ENCODE measurements around the gene GTF2H4.

GTF2H4 gene

GRCh38 chr6:30879684-30880427 is 28.2 kb upstream of the GTF2H4 start:
- H3K27ac ChIP-seq: no peak overlapping the region
- TF ChIP-seq ZFX (IDR thresholded peaks at IDR 0.05; ENCODE audit: borderline replicate concordance): no peak
- TF ChIP-seq, protein P1, sequence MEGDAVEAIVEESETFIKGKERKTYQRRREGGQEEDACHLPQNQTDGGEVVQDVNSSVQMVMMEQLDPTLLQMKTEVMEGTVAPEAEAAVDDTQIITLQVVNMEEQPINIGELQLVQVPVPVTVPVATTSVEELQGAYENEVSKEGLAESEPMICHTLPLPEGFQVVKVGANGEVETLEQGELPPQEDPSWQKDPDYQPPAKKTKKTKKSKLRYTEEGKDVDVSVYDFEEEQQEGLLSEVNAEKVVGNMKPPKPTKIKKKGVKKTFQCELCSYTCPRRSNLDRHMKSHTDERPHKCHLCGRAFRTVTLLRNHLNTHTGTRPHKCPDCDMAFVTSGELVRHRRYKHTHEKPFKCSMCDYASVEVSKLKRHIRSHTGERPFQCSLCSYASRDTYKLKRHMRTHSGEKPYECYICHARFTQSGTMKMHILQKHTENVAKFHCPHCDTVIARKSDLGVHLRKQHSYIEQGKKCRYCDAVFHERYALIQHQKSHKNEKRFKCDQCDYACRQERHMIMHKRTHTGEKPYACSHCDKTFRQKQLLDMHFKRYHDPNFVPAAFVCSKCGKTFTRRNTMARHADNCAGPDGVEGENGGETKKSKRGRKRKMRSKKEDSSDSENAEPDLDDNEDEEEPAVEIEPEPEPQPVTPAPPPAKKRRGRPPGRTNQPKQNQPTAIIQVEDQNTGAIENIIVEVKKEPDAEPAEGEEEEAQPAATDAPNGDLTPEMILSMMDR (IDR thresholded peaks at IDR 0.05): no peak

DNA sequence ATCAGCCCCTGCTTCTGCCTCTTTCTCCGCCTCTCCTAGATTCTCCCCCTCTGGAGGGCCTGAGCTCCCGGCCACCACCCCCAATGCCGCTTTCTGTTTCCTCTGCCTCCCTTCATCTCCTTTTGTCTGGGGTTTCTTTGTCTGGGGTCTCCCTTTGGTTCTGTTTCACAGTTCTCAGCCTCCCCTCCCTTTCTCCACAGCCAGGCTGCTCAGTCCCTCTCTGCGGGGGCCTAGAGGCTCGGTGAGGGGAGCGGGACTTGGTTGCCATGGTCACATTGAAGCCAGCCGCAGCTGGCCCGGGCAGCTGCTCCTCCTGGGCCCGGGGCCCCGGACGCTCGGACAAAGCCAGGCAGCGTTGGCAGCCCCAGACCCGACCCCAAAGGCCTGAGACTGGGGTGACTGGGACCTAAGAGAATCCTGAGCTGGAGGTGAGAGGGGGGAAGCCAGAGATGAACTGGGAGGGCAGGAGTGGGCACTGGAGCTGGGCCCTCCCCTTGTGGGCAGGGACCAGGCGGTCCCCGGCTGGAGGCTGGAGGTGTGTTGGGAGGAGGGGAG is 27.2 kb upstream of the GTF2H4 start:
- TF ChIP-seq, protein P1 (IDR thresholded peaks at IDR 0.05): no peak
- no peak for TF ChIP-seq ZFX (IDR thresholded peaks at IDR 0.05; ENCODE audit: borderline replicate concordance)
- H3K27ac ChIP-seq: no peak overlapping the region

GRCh38 chr6:30881392-30882203 is 26.4 kb upstream of the GTF2H4 start:
- H3K27ac ChIP-seq: no peak overlapping the region; the same call in 1 of the 2 replicates
- TF ChIP-seq, protein P1 (IDR thresholded peaks at IDR 0.05): no peak
- TF ChIP-seq ZFX (IDR thresholded peaks at IDR 0.05; ENCODE audit: borderline replicate concordance): no peak

DNA sequence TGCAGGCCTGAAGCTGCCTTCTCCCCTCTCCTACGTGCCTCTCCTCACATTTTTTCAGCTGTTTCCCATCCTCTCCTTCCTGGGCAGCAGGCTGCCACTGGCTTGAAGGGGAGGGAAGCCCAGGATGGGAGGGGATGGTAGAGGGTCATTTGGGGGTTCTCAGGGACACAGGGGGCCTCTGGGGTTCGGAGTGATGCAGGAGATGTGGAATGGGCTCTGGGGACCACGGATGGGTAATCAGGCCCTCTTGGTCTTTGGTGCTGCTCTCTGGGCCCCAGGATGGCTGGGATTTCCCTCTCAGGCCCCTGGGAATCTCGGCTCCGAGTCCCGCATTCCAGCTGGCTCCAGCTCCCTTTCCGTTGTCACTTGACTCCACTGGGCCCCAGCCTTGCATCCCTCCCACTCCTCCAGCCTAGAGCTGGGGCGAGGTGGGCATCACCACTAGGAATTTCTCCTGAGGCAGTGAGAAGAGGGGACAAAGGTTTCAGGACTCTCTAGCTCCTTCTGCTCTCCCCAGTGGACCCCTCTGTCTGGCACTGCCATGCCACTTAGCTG is 25.7 kb upstream of the GTF2H4 start:
- TF ChIP-seq ZFX (IDR thresholded peaks at IDR 0.05; ENCODE audit: borderline replicate concordance): no peak
- TF ChIP-seq, protein P1 (IDR thresholded peaks at IDR 0.05): no peak
- peak overlapping the region; percentile 98 for H3K27ac ChIP-seq

- no peak for TF ChIP-seq ZFX (IDR thresholded peaks at IDR 0.05; ENCODE audit: borderline replicate concordance)
- TF ChIP-seq, protein P1 (IDR thresholded peaks at IDR 0.05): no peak
- H3K27ac ChIP-seq: peak overlapping the region; percentile 98
Measured at GRCh38 chr6:30882759-30883684, 25.0 kb upstream of the GTF2H4 start.

DNA sequence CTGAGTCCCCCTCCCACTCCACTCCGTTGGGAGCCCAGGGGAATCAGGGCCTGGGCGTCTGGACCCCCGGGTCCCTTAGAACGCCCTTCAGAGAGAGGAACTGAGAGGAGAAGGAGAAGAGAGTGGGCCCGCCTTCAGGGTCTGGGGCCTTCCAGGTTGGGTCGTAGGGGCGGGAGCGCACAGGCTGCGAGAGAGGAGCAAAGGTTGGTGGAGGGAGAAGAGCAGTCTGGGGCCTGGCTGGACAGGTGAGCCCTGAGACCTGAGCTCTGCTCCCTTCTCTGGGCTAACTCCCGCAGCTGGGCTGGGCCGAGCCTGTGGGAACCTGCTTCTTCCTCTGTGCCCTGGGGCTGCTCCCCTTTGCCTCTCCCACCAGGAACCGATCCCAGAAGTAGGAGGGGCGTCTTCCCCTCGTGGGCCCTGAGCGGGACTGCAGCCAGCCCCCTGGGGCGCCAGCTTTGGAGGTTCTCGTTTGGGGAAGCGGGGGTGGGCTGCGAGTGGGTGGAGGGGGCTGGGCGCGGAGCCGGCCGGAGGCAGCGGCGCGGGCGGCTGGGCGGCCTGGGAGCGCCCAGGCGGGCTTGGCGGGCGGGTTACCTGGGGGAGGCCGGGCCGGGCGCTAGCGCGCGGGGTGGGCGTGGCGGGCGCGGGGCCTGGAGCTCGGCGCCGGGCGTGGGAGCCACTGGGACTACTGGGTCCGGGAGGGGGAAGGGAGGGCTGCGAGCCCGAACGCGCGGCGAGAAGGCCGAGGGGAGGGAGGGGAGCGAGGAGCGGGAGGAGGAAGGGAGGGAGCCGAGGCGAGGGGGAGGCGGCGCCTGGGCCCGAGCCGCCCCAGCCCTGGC is 24.1 kb upstream of the GTF2H4 start, which contains the start of gene DDR1:
Gene DDR1, plus strand, starts transcription at position 835 of the 836 bp plus-strand sequence. CDS start 4,211 bp downstream, outside the sequence.
- TF ChIP-seq, protein P1 (IDR thresholded peaks at IDR 0.05): no peak
- no peak for TF ChIP-seq ZFX (IDR thresholded peaks at IDR 0.05; ENCODE audit: borderline replicate concordance)
- peak within 1 kb of the TSS; percentile 98 for H3K27ac ChIP-seq

Measured in 22Rv1 (cell line).